ENCODE data around the gene MACROD2. TPM values are rescaled to one million over a fixed set of nuclear protein-coding genes. Genes with fewer than 3 reads are reported as not detected.

MACROD2 gene
- total RNA-seq, 2 donors from 2014 or later: 8.3 to 21.8 TPM

GRCh38 chr20:14647016-14647415 lies 651.7 kb downstream of the MACROD2 start:
- 62 to 68% methylated on average over 1 of the region's 1 CpG for WGBS, 2 donors
- H3K27me3 ChIP-seq: no peaks in the 10 kb centered on the region
- no peak overlapping the region for H3K4me3 ChIP-seq
- no peaks in the 10 kb centered on the region for H3K36me3 ChIP-seq (replicated peaks in 1 of 2; ENCODE audit: insufficient read depth in 1 of 2, low read depth in 2 of 2)
- no peaks in the 10 kb centered on the region for H3K9me3 ChIP-seq
- no peak overlapping the region for H3K27ac ChIP-seq
- ATAC-seq (no peak), DNase-seq (no peak)
- no peaks in the 10 kb centered on the region for H3K4me1 ChIP-seq
- TF ChIP-seq, protein P1, sequence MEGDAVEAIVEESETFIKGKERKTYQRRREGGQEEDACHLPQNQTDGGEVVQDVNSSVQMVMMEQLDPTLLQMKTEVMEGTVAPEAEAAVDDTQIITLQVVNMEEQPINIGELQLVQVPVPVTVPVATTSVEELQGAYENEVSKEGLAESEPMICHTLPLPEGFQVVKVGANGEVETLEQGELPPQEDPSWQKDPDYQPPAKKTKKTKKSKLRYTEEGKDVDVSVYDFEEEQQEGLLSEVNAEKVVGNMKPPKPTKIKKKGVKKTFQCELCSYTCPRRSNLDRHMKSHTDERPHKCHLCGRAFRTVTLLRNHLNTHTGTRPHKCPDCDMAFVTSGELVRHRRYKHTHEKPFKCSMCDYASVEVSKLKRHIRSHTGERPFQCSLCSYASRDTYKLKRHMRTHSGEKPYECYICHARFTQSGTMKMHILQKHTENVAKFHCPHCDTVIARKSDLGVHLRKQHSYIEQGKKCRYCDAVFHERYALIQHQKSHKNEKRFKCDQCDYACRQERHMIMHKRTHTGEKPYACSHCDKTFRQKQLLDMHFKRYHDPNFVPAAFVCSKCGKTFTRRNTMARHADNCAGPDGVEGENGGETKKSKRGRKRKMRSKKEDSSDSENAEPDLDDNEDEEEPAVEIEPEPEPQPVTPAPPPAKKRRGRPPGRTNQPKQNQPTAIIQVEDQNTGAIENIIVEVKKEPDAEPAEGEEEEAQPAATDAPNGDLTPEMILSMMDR (IDR thresholded peaks at IDR 0.05): no peak
- TF ChIP-seq POLR2A (IDR thresholded peaks at IDR 0.05): no peak
- intact Hi-C loops (cut with DNase I): no loop called here

DNA sequence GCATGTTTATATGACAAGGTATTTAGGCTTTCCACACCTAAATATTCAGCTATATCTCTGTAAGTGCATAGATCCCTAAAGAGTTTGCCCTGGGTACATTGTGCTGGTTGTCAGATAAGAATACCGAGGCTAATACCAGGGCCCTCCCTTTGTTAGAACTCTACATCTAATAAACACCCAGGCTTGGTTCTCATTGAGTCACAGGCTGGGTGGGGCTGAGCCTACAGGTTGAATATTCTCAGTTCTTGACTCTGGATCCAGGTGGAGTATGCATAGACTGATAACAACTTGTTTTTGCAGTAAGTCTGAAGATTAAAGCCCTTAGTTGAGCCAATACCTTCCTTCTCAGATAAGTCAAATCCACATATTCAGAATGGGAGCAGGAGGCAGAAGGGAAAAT lies 654.3 kb downstream of the MACROD2 start:
- intact Hi-C loops (cut with DNase I): no loop called here
- H3K27ac ChIP-seq: no peak overlapping the region
- no peaks in the 10 kb centered on the region for H3K9me3 ChIP-seq

GRCh38 chr20:14657266-14658005 lies 662.1 kb downstream of the MACROD2 start:
- DNase-seq (no peak), ATAC-seq (no peak)
- H3K36me3 ChIP-seq (replicated peaks in 1 of 2; ENCODE audit: insufficient read depth in 1 of 2, low read depth in 2 of 2): no peaks in the 10 kb centered on the region
- H3K27me3 ChIP-seq: no peaks in the 10 kb centered on the region
- H3K4me1 ChIP-seq: no peaks in the 10 kb centered on the region
- intact Hi-C loops (cut with DNase I): no loop called here
- no peak overlapping the region for H3K4me3 ChIP-seq
- no peaks in the 10 kb centered on the region for H3K9me3 ChIP-seq
- WGBS, 2 donors: 54 to 56% methylated on average over 4 of the region's 4 CpGs
- no peak overlapping the region for H3K27ac ChIP-seq
- TF ChIP-seq POLR2A (IDR thresholded peaks at IDR 0.05): no peak
- TF ChIP-seq, protein P1 (IDR thresholded peaks at IDR 0.05): no peak

More for the DNA sequence above, 654.3 kb downstream of the MACROD2 start:
- no peaks in the 10 kb centered on the region for H3K27me3 ChIP-seq
- no peak for DNase-seq
- no peak for ATAC-seq
- TF ChIP-seq POLR2A (IDR thresholded peaks at IDR 0.05): no peak
- TF ChIP-seq, protein P1 (IDR thresholded peaks at IDR 0.05): no peak
- WGBS, 2 donors: 60 to 62% methylated on average over 1 of the region's 1 CpG
- no peak overlapping the region for H3K4me3 ChIP-seq
- H3K36me3 ChIP-seq (replicated peaks in 1 of 2; ENCODE audit: insufficient read depth in 1 of 2, low read depth in 2 of 2): no peaks in the 10 kb centered on the region
- H3K4me1 ChIP-seq: no peaks in the 10 kb centered on the region

GRCh38 chr20:14664101-14664500 lies 668.8 kb downstream of the MACROD2 start:
- Histone ChIP-seq H3K36me3 (replicated peaks in 1 of 2; ENCODE audit: insufficient read depth in 1 of 2, low read depth in 2 of 2) (no peaks in the 10 kb centered on the region), H3K27ac (no peak overlapping the region), H3K27me3 (no peaks in the 10 kb centered on the region), H3K9me3 (no peaks in the 10 kb centered on the region), H3K4me1 (no peaks in the 10 kb centered on the region), H3K4me3 (no peak overlapping the region)
- WGBS, 2 donors: 52 to 73% methylated on average over 3 of the region's 3 CpGs
- intact Hi-C loops (cut with DNase I): no loop called here
- TF ChIP-seq, protein P1 (IDR thresholded peaks at IDR 0.05): no peak
- TF ChIP-seq POLR2A (IDR thresholded peaks at IDR 0.05): no peak
- no peak for ATAC-seq
- DNase-seq: no peak

GRCh38 chr20:14666696-14667095 lies 671.4 kb downstream of the MACROD2 start:
- DNase-seq (no peak), ATAC-seq (no peak)
- Histone ChIP-seq H3K4me1 (no peaks in the 10 kb centered on the region), H3K27me3 (no peaks in the 10 kb centered on the region), H3K9me3 (no peaks in the 10 kb centered on the region), H3K27ac (no peak overlapping the region), H3K36me3 (replicated peaks in 1 of 2; ENCODE audit: insufficient read depth in 1 of 2, low read depth in 2 of 2) (no peaks in the 10 kb centered on the region), H3K4me3 (no peak overlapping the region)
- TF ChIP-seq POLR2A (IDR thresholded peaks at IDR 0.05): no peak
- TF ChIP-seq, protein P1 (IDR thresholded peaks at IDR 0.05): no peak
- intact Hi-C loops (cut with DNase I): no loop called here
- 91 to 95% methylated on average over 1 of the region's 1 CpG for WGBS, 2 donors

Measured in body of pancreas (tissue), 4 donors.